GM13977 (cell line): ENCODE results near the gene RNF2.

Experiments
- DNase-seq: peaks from one replicate; pipeline ENCODE4 v3.0.0; 2012; ENCODE audit warnings: low spot score
- in situ Hi-C: fragments of 300-500 bp; cut with MboI; formaldehyde crosslinking; loops from one replicate; pipeline ENCODE4 v1.12.0; 2022; ENCODE audit warnings: low sequenced_read_pairs, low pct_unique_long_range_greater_than_20kb, mixed read lengths, inconsistent platforms; ENCODE audit not compliant: unreplicated experiment
- TF ChIP-seq, protein P1 (sequence below): IDR thresholded peaks from 2 replicates; pipeline ENCODE4 v1.5.1; 2012; ENCODE audit warnings: mild to moderate bottlenecking, control low read depth; ENCODE audit not compliant: insufficient read depth; ENCODE audit errors: extremely low read depth, missing control alignments

The RNF2 gene

DNA sequence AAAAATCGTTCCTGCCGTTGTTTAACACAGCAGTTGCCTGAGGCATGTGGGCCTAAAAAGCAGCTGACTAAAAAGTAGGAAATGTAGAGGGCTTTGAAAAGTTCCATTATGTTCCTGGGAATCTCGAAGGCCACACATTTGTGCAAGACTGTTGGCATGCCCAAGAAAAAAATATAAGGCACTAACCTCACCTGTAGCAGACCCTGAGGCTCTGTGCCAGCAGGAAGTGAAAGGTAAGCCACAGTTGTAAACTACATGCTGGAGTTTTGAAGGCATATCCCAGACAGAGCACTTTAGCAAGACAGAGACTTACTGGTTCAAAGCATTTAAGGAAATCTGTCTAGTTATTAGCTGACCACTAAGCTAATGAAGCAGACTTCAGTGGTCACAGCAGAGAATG is 58.7 kb downstream of the RNF2 start:
- in situ Hi-C loops = no loop called here
- TF ChIP-seq, protein P1, sequence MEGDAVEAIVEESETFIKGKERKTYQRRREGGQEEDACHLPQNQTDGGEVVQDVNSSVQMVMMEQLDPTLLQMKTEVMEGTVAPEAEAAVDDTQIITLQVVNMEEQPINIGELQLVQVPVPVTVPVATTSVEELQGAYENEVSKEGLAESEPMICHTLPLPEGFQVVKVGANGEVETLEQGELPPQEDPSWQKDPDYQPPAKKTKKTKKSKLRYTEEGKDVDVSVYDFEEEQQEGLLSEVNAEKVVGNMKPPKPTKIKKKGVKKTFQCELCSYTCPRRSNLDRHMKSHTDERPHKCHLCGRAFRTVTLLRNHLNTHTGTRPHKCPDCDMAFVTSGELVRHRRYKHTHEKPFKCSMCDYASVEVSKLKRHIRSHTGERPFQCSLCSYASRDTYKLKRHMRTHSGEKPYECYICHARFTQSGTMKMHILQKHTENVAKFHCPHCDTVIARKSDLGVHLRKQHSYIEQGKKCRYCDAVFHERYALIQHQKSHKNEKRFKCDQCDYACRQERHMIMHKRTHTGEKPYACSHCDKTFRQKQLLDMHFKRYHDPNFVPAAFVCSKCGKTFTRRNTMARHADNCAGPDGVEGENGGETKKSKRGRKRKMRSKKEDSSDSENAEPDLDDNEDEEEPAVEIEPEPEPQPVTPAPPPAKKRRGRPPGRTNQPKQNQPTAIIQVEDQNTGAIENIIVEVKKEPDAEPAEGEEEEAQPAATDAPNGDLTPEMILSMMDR = no peak
- no peak for DNase-seq

DNA sequence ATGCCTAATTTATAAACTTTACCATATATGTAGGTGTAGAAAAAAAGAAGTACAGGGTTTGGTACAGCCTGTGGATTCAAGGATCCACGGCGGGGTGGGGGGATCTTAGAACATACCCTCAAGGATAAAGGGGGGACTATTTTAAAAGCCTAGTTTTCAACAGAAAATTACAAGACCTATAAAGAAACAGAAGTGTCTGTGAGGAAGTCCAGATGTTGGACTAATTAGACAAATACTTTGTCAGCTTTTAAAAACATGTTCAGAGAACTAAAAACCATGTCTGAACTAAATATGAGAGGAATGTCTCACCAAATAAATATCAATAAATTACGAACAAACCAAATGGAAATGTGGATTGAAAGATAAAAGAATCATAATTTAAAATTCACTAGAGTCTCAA is 59.8 kb downstream of the RNF2 start:
- in situ Hi-C loops = no loop called here
- TF ChIP-seq, protein P1 = no peak
- DNase-seq = no peak

DNA sequence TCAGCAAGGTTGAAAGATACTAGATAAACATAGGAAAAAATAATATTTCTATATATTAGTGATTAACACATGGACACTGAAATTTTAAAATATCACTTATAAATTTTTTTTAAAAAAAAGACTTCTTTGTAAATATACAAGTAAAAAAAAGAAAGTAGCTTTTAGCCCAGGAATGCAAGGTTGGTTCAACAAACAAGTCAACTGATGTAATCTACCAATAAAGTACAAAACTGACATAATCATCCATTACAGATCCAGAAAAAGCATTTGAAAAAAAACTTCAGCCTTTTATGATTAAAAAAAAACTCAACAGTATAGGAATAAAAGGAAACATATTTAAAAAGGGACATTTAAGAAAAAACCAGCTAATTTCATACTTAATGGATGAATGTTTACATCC is 63.0 kb downstream of the RNF2 start:
- no peak for DNase-seq
- in situ Hi-C loops = no loop called here
- TF ChIP-seq, protein P1 = no peak

DNA sequence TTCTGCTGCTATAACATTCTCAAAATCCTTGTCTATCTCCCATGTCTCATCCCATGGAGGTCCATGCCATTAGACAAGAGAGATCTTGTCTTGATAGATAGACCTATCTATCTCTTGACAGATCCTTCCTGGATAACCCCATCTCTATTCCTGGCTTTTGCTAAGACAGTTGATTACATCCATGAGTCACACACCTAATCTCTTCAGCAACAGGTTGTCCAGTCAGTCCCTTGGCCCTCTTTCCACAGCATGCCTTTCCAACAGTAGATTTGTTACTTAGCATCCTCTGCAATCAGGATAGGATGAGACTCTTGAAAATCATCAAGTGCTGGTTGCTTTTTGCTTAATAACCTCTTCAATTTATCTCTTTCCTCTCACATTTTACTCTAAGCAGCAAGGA is 64.8 kb downstream of the RNF2 start:
- no peak for DNase-seq
- TF ChIP-seq, protein P1 = no peak
- in situ Hi-C loops = no loop called here

DNA sequence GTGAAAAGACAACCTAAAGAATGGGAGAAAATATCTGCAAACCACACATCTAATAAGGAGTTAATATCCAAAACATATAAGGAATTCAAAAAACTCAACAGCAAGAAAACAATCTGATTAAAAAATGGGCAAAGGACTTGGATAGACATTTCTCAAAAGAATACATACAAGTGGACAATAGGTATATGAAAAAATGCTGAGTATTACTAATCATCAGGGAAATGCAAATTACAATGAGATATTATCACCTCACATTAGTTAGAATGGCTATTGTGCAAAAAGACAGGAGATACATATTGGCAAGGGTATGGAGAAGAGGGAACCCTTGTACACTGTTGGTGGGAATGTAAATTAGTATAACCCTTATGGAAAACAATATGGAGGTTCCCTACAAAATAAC is 66.5 kb downstream of the RNF2 start:
- DNase-seq = no peak
- in situ Hi-C loops = no loop called here
- TF ChIP-seq, protein P1 = no peak

DNA sequence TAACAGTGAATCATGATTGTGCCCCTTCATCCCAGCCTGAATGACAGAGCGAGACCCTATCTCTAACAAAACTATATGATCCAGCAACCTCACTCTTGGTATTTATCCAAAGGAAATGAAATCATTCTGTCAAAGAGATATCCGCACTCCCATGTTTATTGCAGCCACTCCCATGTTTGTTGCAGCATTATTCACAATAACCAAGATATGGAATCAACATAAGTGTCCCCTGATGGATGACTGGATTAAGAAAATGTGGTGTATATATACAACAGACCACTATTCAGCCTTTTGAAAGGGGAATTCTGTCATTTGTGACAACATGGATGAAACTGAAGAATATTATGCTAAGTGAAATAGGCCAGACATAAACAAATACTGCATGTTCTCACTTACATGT is 67.0 kb downstream of the RNF2 start:
- TF ChIP-seq, protein P1 = no peak
- DNase-seq = no peak
- in situ Hi-C loops = no loop called here

DNA sequence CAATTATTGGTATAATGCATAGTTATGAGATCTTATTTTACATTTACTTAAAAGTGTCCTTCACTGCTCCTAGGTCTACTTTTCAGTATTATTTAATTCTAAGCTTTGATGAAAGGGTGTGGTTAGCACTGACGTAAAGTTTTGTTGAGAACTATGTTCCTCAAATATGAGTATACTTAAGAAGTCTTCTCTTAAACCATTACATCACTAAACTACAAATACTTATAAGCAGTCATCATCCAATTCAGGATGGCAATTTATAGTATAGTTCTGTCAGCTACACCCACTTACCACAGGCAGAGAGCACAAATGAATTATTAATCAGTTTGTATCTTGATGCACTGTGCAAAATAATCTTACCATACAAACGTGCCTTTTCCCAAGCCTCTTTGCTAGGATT is 84.3 kb downstream of the RNF2 start:
- TF ChIP-seq, protein P1 = no peak
- DNase-seq = no peak
- in situ Hi-C loops = no loop called here
